OCI-LY1 (cell line): ENCODE data around the gene SAFB.

ENCODE experiments used
- H2AFZ ChIP-seq: fragments of 200-600 bp; sonication (generic), shearing (Covaris generic); 2 replicates; pipeline ENCODE4 v1.6.0; 2014; ENCODE audit warnings: antibody characterized with exemption, mild to moderate bottlenecking, low read length
- H3F3A ChIP-seq: fragments of 200-600 bp; sonication (generic), shearing (Covaris generic); 2 replicates; pipeline ENCODE4 v1.6.0; 2014; ENCODE audit warnings: mild to moderate bottlenecking, antibody characterized with exemption, low read length, moderate library complexity; ENCODE audit not compliant: insufficient read depth
- H3K27ac ChIP-seq: fragments of 200-600 bp; sonication (generic); 2 replicates; pipeline ENCODE4 v1.5.1; 2014; ENCODE audit warnings: low read length, mixed run types, mild to moderate bottlenecking, low read depth; ENCODE audit not compliant: poor library complexity, severe bottlenecking
- H3K27me3 ChIP-seq: fragments of 200-600 bp; sonication (generic); 2 replicates; pipeline ENCODE4 v1.6.0; 2014; ENCODE audit warnings: antibody characterized with exemption, mild to moderate bottlenecking, low read length, moderate library complexity; ENCODE audit not compliant: insufficient read depth
- H3K36me3 ChIP-seq: fragments of 200-600 bp; sonication (generic); 2 replicates; pipeline ENCODE4 v1.6.1; 2014; ENCODE audit warnings: mild to moderate bottlenecking, antibody characterized with exemption, low read length, moderate library complexity, mixed read lengths; ENCODE audit not compliant: insufficient read depth
- H3K4me1 ChIP-seq: fragments of 200-600 bp; sonication (generic); 2 replicates; pipeline ENCODE4 v1.5.1; 2014; ENCODE audit warnings: mild to moderate bottlenecking, low read length, moderate library complexity; ENCODE audit not compliant: insufficient read depth, severe bottlenecking
- H3K4me2 ChIP-seq: fragments of 200-600 bp; sonication (generic), shearing (Covaris generic); 2 replicates; pipeline ENCODE4 v1.6.1; 2014; ENCODE audit warnings: low read length
- H3K4me3 ChIP-seq: fragments of 200-600 bp; sonication (generic); 2 replicates; pipeline ENCODE4 v1.5.1; 2014; ENCODE audit warnings: low read length, low read depth, mild to moderate bottlenecking, mixed read lengths; ENCODE audit not compliant: poor library complexity, severe bottlenecking
- H3K79me2 ChIP-seq: fragments of 200-600 bp; shearing (Covaris generic); 2 replicates; pipeline ENCODE4 v1.6.1; 2016; ENCODE audit warnings: mixed run types, low read length, mixed read lengths; ENCODE audit not compliant: insufficient read depth
- H3K9ac ChIP-seq: fragments of 200-600 bp; sonication (generic), shearing (Covaris generic); 2 replicates; pipeline ENCODE4 v1.6.1; 2014; ENCODE audit warnings: mild to moderate bottlenecking, low read length, mixed read lengths
- H3K9me2 ChIP-seq: fragments of 200-600 bp; sonication (generic), shearing (Covaris generic); 2 replicates; pipeline ENCODE4 v1.6.1; 2014; ENCODE audit warnings: low read depth, mild to moderate bottlenecking, low read length, mixed read lengths
- H3K9me3 ChIP-seq: fragments of 200-600 bp; shearing (Covaris generic); 2 replicates; pipeline ENCODE4 v1.6.1; 2014; ENCODE audit warnings: low read length, mixed read lengths
- H4K20me1 ChIP-seq: fragments of 200-600 bp; sonication (generic), shearing (Covaris generic); 2 replicates; pipeline ENCODE4 v1.6.0; 2016; ENCODE audit warnings: mild to moderate bottlenecking, low read length; ENCODE audit not compliant: insufficient read depth
- EZH2 ChIP-seq: fragments of 200-600 bp; sonication (generic), shearing (Covaris generic); IDR thresholded peaks from 2 replicates; pipeline ENCODE4 v1.8.0; 2017; ENCODE audit warnings: borderline replicate concordance, mixed run types, mild to moderate bottlenecking, antibody characterized with exemption, low read length, moderate library complexity, mixed read lengths
- TF ChIP-seq, protein P1 (sequence below): fragments of 200-600 bp; sonication (generic), shearing (Covaris generic); IDR thresholded peaks from 2 replicates; pipeline ENCODE4 v1.5.1; 2017; ENCODE audit warnings: mild to moderate bottlenecking, antibody characterized with exemption, low read length, moderate library complexity, mixed read lengths

The SAFB gene

DNA sequence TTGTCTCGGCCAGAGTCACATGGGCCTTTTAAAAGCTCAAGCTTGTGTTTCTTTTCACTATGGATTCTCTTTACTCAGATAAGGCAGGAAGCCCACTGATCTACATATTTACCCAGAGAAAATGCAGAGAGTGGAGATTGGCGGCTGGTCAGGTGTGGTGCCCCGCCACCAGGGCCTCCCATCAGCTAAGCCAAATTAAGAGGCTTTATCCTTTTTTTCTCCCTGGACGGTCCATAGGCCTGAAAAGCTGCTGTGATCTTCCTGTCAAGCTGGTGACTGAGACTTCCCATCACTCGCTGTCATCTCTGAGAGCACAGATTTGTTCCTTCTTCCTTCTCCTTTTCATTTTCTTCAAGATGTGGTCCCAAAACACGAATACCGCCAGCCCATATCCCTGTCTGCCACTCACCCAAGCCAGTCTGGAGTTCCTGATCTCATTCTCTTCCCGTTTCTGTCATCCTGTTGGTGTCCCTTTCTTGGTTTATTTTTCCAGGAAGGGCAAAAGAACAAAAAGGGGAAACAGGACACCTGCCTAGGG, 1.9 kb downstream of the SAFB start:
- no peaks in the 10 kb centered on the region for H3F3A ChIP-seq
- peaks cover 95% of the 10 kb centered on the region for H3K79me2 ChIP-seq
- H2AFZ ChIP-seq, result no peak overlapping the region
- H3K36me3 ChIP-seq, result peaks cover 83% of the 10 kb centered on the region
- H3K4me2 ChIP-seq, result peak overlapping the region; percentile 98
- H3K4me1 ChIP-seq, result peaks cover 76% of the 10 kb centered on the region
- TF ChIP-seq, protein P1, sequence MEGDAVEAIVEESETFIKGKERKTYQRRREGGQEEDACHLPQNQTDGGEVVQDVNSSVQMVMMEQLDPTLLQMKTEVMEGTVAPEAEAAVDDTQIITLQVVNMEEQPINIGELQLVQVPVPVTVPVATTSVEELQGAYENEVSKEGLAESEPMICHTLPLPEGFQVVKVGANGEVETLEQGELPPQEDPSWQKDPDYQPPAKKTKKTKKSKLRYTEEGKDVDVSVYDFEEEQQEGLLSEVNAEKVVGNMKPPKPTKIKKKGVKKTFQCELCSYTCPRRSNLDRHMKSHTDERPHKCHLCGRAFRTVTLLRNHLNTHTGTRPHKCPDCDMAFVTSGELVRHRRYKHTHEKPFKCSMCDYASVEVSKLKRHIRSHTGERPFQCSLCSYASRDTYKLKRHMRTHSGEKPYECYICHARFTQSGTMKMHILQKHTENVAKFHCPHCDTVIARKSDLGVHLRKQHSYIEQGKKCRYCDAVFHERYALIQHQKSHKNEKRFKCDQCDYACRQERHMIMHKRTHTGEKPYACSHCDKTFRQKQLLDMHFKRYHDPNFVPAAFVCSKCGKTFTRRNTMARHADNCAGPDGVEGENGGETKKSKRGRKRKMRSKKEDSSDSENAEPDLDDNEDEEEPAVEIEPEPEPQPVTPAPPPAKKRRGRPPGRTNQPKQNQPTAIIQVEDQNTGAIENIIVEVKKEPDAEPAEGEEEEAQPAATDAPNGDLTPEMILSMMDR, result no peak
- no peak for TF ChIP-seq EZH2
- peak overlapping the region; percentile 100 for H3K4me3 ChIP-seq
- H3K9me3 ChIP-seq, result no peaks in the 10 kb centered on the region
- H3K9ac ChIP-seq, result peak overlapping the region; percentile 96
- peak overlapping the region; percentile 68 for H3K27ac ChIP-seq
- H4K20me1 ChIP-seq, result peaks cover 8% of the 10 kb centered on the region; the same call in 1 of the 2 replicates
- H3K27me3 ChIP-seq, result no peaks in the 10 kb centered on the region
- no peaks in the 10 kb centered on the region for H3K9me2 ChIP-seq

DNA sequence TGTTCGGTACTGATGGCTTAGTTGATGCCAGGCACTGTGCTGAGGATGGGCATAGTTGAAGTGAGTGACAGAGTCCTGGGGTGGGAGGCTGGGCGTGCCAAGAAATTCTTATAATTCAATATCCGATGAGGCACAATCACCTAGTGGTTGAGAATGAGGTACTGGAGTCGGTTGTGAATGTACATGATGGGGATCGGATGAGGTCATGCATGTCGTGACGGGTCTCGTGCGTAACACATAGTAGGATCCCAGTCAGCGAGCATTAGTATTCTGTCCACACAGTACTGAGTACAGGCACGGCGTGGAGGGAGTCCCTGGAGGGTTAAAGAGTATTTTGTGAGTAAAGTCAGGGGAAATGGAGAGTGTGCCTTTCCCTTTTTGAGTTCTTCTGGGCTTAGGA, 2.8 kb downstream of the SAFB start:
- peak overlapping the region; percentile 96; the same call in 1 of the 2 replicates for H3K9ac ChIP-seq

DNA sequence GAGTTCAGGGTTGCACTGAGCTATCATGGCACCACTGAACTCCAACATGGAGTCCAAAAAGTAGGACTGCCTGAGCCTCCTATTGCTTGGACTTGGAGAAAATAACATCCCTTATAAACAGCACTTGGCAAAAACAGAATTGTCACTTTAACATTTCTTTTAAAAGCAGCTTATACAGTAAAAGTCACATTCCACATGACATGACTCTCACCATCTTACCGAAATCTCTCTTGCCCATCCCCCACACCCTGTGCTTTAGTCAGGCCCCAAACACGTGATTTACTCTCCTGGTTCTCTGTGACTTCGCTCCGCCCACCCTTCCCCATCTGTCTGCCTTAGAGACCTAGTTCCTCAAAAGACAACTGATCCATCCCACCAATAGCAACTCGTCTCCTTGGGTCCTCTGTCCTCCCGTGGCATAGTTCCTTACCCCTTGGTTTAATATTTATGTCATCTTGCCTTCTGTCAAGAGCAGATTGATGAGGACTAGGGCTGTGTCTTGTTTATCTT, 4.6 kb downstream of the SAFB start:
- Histone ChIP-seq H3K4me1 (peaks cover 57% of the 10 kb centered on the region), H3K9me2 (no peaks in the 10 kb centered on the region), H3K4me2 (peak overlapping the region; percentile 20; the same call in 1 of the 2 replicates), H3K36me3 (peaks cover 86% of the 10 kb centered on the region), H3K79me2 (peaks cover 95% of the 10 kb centered on the region), H2AFZ (no peak overlapping the region), H3F3A (no peaks in the 10 kb centered on the region), H3K27ac (peak overlapping the region; percentile 49), H3K9me3 (no peaks in the 10 kb centered on the region), H3K4me3 (peak overlapping the region; percentile 7), H3K9ac (no peak overlapping the region), H4K20me1 (peaks cover 11% of the 10 kb centered on the region; the same call in 1 of the 2 replicates), H3K27me3 (no peaks in the 10 kb centered on the region)
- TF ChIP-seq EZH2, result no peak
- TF ChIP-seq, protein P1, result no peak

More for the DNA sequence above, 2.8 kb downstream of the SAFB start:
- Histone ChIP-seq H2AFZ (no peak overlapping the region), H3K36me3 (peaks cover 82% of the 10 kb centered on the region), H3K9me3 (no peaks in the 10 kb centered on the region), H3F3A (no peaks in the 10 kb centered on the region), H3K27me3 (no peaks in the 10 kb centered on the region), H3K4me2 (peak overlapping the region; percentile 98), H3K9me2 (no peaks in the 10 kb centered on the region), H3K4me3 (peak overlapping the region; percentile 100), H4K20me1 (peaks cover 11% of the 10 kb centered on the region; the same call in 1 of the 2 replicates), H3K4me1 (peaks cover 68% of the 10 kb centered on the region), H3K79me2 (peaks cover 95% of the 10 kb centered on the region), H3K27ac (peak overlapping the region; percentile 46)
- no peak for TF ChIP-seq EZH2
- TF ChIP-seq, protein P1, result no peak
